Esophagus squamous epithelium (tissue), 5 donors: ENCODE measurements around the gene RSPO1. TPM values are rescaled to one million over a fixed set of nuclear protein-coding genes. Genes with fewer than 3 reads are reported as not detected.

Source experiments
- DNase-seq: peaks from one replicate; lab custom pipeline; 2025; lab: John Stamatoyannopoulos, UW
- H3K27ac ChIP-seq, 4 donors: fragments of 200-600 bp; sonication (generic); one replicate each; pipeline ENCODE4 v1.5.1; 2016 to 2019; ENCODE audit warnings: mild to moderate bottlenecking in 1 of 4
- H3K27me3 ChIP-seq, 4 donors: fragments of 200-600 bp; sonication (generic); 1 replicate in 3 of 4; 2 replicates in 1 of 4; pipeline versions ENCODE4 v1.5.1 to v1.6.0; 2017 to 2021; ENCODE audit warnings: antibody characterized with exemption in 1 of 4
- H3K36me3 ChIP-seq, 3 donors: fragments of 200-600 bp; sonication (generic); one replicate each; pipeline ENCODE4 v1.5.1; 2016 to 2019
- H3K4me1 ChIP-seq, 3 donors: fragments of 200-600 bp; sonication (generic); one replicate each; pipeline ENCODE4 v1.5.1; 2017 to 2019
- H3K4me3 ChIP-seq, 4 donors: fragments of 200-600 bp; sonication (generic); 1 replicate in 3 of 4; 2 replicates in 1 of 4; pipeline ENCODE4 v1.5.1; 2016 to 2019; ENCODE audit warnings: mild to moderate bottlenecking in 2 of 4, moderate library complexity in 1 of 4
- H3K9me3 ChIP-seq, 3 donors: fragments of 200-600 bp; sonication (generic); one replicate each; pipeline ENCODE4 v1.5.1; 2016 to 2019
- POLR2A ChIP-seq, 4 donors: fragments of 450-650 bp; IDR thresholded peaks; one replicate each; pipeline ENCODE4 v1.6.1; 2017; ENCODE audit warnings: antibody characterized with exemption in 4 of 4, mild to moderate bottlenecking in 4 of 4, moderate library complexity in 3 of 4
- WGBS, 2 donors: methylation state at CpG; one replicate each; pipeline ENCODE4 v1.1.5; 2018; 5-methylcytosine and 5-hydroxymethylcytosine counted together
- intact Hi-C: fragments of 100-400 bp; cut with DNase I; formaldehyde crosslinking; loops from one replicate; pipeline ENCODE4 v1.15.0; 2022
- total RNA-seq, 4 donors: library from RNA; depleted of rRNA; stranded (reverse); fragments of >200 nt; gene quantifications; one replicate each; pipeline ENCODE4 v1.1.0, GENCODE V29; 2016
- TF ChIP-seq, protein P1 (sequence below), 6 experiments: fragments of 450-650 bp in 4 of 6; fragments of 200-600 bp in 2 of 6; sonication (generic) in 2 of 6; IDR thresholded peaks; one replicate each; pipeline ENCODE4 v1.5.1; 2016 to 2019; ENCODE audit warnings: antibody characterized with exemption in 6 of 6, mild to moderate bottlenecking in 4 of 6, moderate library complexity in 4 of 6
- donor health status: DM: yes; HTN: yes; CAD: no.

RSPO1 gene
- total RNA-seq, 4 donors from 2014 or later = 0.49 to 6.1 (median 2.4) TPM

- no peak for TF ChIP-seq POLR2A (IDR thresholded peaks at IDR 0.05)
- Histone ChIP-seq H3K27me3 (peaks cover 0 to 46% (median 0%) of the 10 kb centered on the region in 4 donors), H3K4me3 (no peak overlapping the region), H3K4me1 (no peaks in the 10 kb centered on the region), H3K36me3 (no peaks in the 10 kb centered on the region), H3K9me3 (no peaks in the 10 kb centered on the region), H3K27ac (no peak overlapping the region)
- intact Hi-C loops = no loop called here
- no peak for DNase-seq
- 62 to 72% methylated on average over 4 to 10 of the region's 11 CpGs for WGBS, 2 donors
These were observed 27.5 kb upstream of the RSPO1 start for GRCh38 chr1:37662031-37662755.

DNA sequence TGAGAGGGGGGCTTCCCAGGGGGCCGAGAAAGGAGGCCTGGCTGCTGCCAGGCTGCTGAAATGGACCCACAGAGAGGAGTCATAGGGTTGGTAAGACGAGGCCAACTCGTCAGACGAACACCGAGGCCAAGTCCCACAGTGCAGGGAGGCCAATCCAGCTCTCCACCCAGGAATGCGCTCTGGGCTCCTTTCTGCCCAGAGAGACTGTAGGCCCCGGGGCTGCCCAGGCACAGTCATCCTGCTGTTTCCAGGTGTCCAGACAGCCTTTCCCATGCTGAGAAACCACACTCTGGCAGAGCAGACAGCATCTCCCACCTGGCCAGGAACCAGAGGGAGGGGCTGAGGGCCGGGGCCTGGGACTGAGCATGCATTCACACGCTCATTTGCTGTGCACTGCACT is 26.7 kb upstream of the RSPO1 start:
- H3K27ac ChIP-seq = no peak overlapping the region
- 15 to 46% methylated on average over 5 to 6 of the region's 9 CpGs for WGBS, 2 donors
- no peak overlapping the region for H3K4me3 ChIP-seq
- no peaks in the 10 kb centered on the region for H3K4me1 ChIP-seq
- DNase-seq = no peak
- no peak for TF ChIP-seq POLR2A (IDR thresholded peaks at IDR 0.05)
- TF ChIP-seq, protein P1, sequence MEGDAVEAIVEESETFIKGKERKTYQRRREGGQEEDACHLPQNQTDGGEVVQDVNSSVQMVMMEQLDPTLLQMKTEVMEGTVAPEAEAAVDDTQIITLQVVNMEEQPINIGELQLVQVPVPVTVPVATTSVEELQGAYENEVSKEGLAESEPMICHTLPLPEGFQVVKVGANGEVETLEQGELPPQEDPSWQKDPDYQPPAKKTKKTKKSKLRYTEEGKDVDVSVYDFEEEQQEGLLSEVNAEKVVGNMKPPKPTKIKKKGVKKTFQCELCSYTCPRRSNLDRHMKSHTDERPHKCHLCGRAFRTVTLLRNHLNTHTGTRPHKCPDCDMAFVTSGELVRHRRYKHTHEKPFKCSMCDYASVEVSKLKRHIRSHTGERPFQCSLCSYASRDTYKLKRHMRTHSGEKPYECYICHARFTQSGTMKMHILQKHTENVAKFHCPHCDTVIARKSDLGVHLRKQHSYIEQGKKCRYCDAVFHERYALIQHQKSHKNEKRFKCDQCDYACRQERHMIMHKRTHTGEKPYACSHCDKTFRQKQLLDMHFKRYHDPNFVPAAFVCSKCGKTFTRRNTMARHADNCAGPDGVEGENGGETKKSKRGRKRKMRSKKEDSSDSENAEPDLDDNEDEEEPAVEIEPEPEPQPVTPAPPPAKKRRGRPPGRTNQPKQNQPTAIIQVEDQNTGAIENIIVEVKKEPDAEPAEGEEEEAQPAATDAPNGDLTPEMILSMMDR (IDR thresholded peaks at IDR 0.05) = no peak
- no peaks in the 10 kb centered on the region for H3K9me3 ChIP-seq
- intact Hi-C loops = no loop called here
- H3K36me3 ChIP-seq = no peaks in the 10 kb centered on the region
- peaks cover 0 to 54% (median 0%) of the 10 kb centered on the region in 4 donors for H3K27me3 ChIP-seq

GRCh38 chr1:37660664-37661063 is 26.0 kb upstream of the RSPO1 start:
- Histone ChIP-seq H3K27ac (no peak overlapping the region), H3K9me3 (no peaks in the 10 kb centered on the region), H3K4me1 (no peaks in the 10 kb centered on the region), H3K36me3 (no peaks in the 10 kb centered on the region), H3K4me3 (no peak overlapping the region), H3K27me3 (peaks cover 0 to 56% (median 0%) of the 10 kb centered on the region in 4 donors)
- intact Hi-C loops = no loop called here
- TF ChIP-seq, protein P1 (IDR thresholded peaks at IDR 0.05) = no peak
- TF ChIP-seq POLR2A (IDR thresholded peaks at IDR 0.05) = no peak
- 54% methylated on average over 7 of the region's 10 CpGs; no CpG with 5 or more reads in 1 of the 2 donors for WGBS, 2 donors
- DNase-seq = no peak

- DNase-seq = no peak
- intact Hi-C loops = no loop called here
- H3K9me3 ChIP-seq = no peaks in the 10 kb centered on the region
- no peak overlapping the region for H3K27ac ChIP-seq
- H3K36me3 ChIP-seq = no peaks in the 10 kb centered on the region
- WGBS, 2 donors = 77 to 84% methylated on average over 6 of the region's 6 CpGs
- H3K4me3 ChIP-seq = no peak overlapping the region
- peaks cover 0 to 56% (median 0%) of the 10 kb centered on the region in 4 donors for H3K27me3 ChIP-seq
- TF ChIP-seq, protein P1 (IDR thresholded peaks at IDR 0.05) = no peak
- TF ChIP-seq POLR2A (IDR thresholded peaks at IDR 0.05) = no peak
- no peaks in the 10 kb centered on the region for H3K4me1 ChIP-seq
These were observed 23.8 kb upstream of the RSPO1 start for GRCh38 chr1:37658486-37658885.

DNA sequence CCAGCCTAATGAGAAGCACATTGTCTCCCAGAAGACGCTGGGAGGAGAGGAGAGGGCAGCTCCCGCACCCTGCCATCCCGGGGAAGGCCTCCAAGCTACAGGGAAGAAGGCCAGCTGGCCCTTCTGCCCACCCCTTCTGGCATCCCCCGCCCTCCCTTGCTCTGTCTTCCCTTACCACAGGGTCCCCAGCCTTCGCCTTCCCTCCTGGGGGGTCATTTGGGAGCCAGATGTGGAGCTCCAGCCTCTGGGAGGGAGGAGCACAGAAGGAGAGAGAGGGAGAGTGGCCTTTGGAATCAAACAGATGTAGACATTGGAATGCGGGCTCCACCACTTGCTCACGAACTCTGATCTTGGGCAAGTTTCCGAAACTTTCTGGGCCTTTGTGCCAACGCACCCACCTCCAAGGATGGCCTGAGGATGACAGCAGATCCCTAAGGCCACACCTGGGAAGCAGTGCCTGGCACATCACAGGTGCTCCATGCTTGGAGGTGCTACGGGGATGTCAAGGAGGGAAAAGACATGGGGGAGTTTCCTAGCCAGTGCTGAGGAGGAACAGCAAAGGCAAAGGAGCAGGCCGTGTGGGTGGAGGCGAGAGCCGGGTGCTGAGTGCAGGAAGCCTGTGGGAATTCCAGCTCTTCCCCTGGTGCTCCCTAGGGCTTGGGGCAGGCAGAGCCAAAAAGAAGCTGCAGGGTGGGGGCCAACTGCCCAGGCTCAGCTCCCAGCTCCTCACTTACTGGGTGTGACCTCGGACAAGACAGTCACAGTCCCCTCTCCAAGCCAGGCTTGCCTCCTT is 23.1 kb upstream of the RSPO1 start:
- H3K27me3 ChIP-seq = peaks cover 0 to 56% (median 0%) of the 10 kb centered on the region in 4 donors
- WGBS, 2 donors = 46 to 51% methylated on average over 4 to 8 of the region's 14 CpGs
- no peaks in the 10 kb centered on the region for H3K9me3 ChIP-seq
- DNase-seq = no peak
- no peak overlapping the region for H3K27ac ChIP-seq
- no peaks in the 10 kb centered on the region for H3K36me3 ChIP-seq
- TF ChIP-seq, protein P1 (IDR thresholded peaks at IDR 0.05) = no peak
- no peak for TF ChIP-seq POLR2A (IDR thresholded peaks at IDR 0.05)
- intact Hi-C loops = no loop called here
- H3K4me1 ChIP-seq = no peaks in the 10 kb centered on the region
- no peak overlapping the region for H3K4me3 ChIP-seq
